Ramos (cell line): ENCODE results near the gene PRICKLE4.
"Not testable (repeated sequence)": the region's sequence is repeated elsewhere in the genome, so short reads cannot be mapped to it uniquely, and the experiment has no call there.

Source experiments
- in situ Hi-C: fragments of 300-500 bp; cut with MboI; formaldehyde crosslinking; loops from one replicate; pipeline ENCODE4 v1.14.3; 2022; ENCODE audit warnings: low sequenced_read_pairs; ENCODE audit not compliant: unreplicated experiment

The PRICKLE4 gene

GRCh38 chr6:41744236-41744787 lies 36.3 kb upstream of the PRICKLE4 start:
- in situ Hi-C loops = no loop called here

DNA sequence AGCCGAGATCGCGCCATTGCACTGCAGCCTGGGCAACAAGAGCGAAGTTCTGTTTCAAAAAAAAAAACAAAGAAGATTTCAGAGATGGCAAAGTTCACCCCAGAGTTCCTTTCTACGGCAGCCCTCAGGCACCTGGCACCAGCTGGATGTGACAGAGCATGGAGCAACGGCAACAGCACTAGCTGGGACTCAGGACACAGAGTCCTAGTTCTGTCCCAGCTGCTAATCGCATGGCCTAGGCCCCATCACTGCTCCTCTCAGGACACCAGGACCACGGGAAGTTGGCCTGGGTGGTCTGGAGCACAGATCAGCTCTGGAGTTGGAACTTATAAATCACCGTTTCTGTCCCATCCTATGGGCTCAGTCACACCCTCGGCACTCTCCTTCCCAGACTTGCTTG lies 34.5 kb upstream of the PRICKLE4 start:
- in situ Hi-C loops = no loop called here

DNA sequence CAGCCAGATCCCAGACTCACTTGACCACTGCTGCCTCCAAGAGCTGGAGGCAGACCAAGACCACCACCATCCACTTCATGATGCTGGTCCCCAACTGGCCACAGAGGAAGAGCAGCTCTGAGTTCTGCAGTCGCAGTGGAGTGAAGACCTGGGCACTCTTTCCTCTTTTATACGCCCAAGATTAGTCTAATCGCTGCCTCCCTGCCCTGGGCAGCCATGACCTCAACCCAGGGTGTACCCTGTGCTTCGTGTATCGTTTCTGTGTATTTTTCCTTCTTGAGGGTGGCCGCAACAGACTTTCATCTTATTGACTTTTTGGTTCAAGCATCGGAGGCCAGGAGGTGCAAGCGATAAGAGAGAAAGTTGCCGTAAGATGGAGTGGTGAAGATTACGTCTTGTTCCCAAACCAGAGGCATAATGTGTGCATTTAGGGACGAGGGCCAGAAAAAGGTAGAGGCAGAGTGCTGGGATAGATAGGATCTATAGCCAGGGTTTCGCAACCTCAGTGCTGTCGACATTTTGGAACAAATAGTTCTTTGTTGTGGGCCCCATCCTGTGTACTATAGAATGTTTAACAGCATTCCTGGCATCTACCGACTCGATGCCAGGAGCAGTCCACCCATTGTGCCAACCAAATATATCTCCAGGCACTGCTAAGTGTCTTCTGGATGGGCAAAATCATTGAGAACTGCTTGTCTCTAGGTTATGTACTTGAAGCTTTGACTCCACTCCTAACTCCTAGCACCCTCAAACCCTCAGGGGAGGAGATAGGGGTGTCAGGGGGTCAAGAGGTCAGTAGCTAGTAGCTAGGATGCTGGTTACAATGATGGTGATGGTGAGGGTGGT lies 33.1 kb upstream of the PRICKLE4 start, which contains the start of gene PGC:
TSS of gene PGC (minus strand) at position 142 of the 846 bp plus-strand sequence. CDS start at position 79, 63 bp downstream.
- in situ Hi-C loops = no loop called here

DNA sequence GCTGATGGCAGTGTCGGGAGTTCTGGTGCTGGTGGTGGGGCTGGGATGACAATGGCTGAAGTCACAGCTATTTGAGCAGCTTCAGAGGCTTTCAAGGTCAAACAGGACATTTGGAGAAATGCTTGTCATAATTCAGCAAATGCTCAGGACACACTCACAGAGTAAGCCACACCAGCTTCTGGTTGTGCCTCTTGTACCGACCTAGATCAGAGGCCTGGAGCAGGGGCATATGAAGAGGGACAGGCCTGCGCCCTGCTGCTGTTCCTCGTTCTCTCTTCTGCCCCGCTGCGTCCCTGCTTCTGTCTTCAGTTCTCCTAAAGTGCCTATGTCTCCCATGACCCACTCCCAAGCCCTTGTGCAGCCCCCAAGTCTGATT lies 32.5 kb upstream of the PRICKLE4 start:
- in situ Hi-C loops = no loop called here

DNA sequence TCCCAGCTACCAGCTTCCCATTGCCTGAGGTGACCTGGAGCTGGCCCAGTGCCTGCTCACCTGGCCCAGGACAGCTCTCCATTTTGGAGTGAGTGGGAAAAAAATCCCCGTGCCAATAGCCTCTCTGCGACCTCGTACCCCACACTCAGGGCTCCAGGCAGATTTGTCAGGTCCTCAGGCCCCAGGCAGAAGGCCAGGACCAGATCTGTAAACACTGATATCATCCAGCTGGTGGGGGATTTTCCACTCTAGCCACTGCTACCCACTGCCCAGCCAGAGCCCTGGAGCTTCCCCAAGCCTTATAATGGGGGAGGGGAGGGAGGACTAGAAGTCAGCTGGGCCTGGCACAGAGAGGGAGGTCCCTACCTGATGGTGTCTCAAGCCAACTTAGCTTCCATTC lies 32.0 kb upstream of the PRICKLE4 start:
- in situ Hi-C loops = no loop called here

DNA sequence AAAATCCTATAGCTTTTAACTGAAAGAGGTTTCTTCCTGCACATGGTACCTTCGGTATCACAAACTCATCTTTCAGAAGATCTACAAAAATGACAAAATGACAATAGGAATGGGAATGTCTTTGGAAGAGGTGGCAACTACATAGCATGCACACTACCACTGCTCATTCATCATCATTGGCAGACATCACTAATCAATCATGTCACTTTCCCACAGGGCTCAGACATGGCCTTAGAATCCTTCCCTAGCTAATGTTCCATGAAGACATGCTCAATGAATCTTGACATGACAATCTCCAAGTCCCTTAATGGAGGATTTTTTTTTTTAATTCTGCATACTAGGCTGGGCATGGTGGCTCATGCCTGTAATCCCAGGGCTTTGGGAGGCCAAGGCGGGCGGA lies 30.2 kb upstream of the PRICKLE4 start:
- in situ Hi-C loops = no loop called here

GRCh38 chr6:41755895-41756294 lies 24.7 kb upstream of the PRICKLE4 start:
- in situ Hi-C loops = no loop called here

DNA sequence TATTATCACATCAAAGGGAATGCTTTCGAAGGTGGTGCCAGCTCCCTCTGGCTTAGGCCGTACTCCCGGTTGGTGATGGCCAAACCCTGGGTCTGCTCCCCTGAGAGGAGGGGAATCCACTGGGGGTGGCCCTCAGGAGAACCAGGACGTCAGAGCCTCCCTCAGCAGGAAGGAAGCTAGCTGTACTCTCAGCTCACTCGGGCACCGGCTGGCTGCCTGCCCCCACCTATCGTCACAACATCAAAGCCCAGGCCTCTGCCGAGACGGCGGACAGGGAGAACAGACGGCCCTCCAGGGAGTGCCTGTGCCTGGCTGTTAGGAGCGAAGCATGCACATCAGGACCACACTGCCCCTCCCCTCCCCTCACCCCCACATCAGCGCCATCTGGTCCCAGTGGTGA lies 24.2 kb upstream of the PRICKLE4 start:
- in situ Hi-C loops = no loop called here

DNA sequence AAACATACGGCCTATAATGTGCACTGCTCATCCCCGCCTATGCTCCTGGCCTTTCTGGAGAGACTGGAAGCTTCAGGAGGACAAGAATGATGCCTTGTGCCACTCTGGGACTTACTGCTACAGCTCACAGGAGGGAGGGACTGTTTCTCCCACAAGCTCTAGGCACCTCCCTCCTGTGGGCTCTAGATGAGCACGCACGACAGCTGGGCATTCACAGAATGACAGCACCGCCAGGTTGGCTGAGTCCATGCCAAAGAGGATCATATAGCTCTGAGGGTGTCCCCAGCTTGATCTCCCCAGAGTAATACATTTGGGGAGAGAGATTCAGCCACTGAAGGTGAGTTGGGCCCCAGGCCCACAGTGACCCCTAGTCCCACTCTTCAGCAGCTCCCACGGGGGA lies 23.3 kb upstream of the PRICKLE4 start:
- in situ Hi-C loops = no loop called here

- in situ Hi-C loops = no loop called here
Measured at GRCh38 chr6:41757931-41758640, 22.5 kb upstream of the PRICKLE4 start.

DNA sequence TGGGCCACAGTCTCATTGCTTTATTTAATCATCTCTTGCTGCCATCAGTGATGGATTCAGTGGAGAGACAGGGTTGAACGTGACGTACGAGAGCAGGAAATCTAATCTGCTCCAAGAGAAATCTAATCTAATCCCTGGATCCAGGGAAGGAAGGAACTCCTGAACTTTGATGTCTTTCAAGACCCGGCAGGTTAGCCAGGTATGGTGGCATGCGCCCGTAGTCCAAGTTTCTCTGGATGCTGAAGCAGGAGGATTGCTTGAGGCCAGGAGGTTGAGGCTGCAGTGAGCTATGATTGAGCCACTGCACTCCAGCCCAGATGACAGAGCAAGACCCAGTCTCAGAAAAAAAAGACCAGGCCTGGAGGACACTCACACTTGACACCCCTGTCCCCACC lies 21.9 kb upstream of the PRICKLE4 start:
- in situ Hi-C loops = no loop called here

DNA sequence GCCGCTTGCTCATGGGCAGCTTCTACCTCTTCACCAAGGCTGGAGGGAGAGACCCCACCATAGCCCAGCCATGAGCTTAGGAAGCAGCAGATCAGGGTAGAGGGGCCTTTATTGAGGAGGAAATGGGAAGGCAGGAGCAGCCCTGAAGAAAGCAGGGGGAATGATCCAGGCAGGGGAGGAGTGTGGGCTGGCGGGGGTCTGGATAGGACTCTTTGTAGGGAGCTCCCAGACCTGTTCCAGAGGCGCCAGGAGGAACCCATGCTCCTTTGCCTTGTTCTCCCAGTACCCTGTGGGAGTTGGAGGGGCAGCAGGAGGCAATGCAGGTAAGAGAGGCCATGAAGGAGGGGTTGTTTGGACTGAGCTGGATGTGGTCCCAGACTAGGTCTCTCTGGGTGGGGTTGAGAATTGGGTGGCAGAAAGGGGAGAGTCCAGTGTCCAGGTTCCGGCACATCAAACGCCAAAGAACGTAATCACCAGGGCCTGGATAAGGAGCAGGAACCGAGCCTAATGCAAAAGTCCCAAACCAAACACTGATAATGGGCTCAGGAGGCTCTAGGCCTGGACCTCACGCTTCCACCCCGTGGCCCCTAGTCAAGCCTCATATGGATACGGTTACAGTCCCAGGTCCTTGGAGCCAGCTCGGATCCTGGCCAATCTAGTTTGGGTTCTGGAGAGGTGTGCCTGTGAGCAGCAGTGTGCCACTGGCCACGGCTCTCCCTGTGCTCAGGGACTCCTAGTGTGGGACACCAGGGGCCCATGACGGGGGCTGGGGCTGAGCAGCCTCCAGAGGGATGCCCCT lies 21.3 kb upstream of the PRICKLE4 start:
- in situ Hi-C loops = no loop called here

- in situ Hi-C loops = no loop called here
Measured at GRCh38 chr6:41759905-41760579, 20.5 kb upstream of the PRICKLE4 start.

DNA sequence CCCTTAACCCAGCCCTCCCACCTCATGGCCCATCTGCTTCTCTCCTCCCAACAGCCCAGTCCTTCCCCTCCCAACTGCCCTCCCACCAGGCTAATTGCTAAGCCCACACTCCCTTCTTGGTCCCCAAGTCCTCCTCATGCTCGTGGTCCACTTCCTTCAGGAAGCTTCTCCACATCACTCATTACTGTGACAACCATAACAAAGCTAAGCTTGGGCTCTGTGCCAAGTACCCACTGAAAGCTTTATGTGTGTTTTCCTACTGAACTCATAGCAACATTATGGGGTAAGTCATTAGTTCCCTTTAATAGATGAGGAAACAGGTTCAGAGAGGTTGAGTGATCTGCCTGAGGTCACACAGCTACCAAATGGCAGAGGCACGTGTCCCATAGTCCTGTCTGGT lies 17.1 kb upstream of the PRICKLE4 start:
- in situ Hi-C loops = no loop called here

DNA sequence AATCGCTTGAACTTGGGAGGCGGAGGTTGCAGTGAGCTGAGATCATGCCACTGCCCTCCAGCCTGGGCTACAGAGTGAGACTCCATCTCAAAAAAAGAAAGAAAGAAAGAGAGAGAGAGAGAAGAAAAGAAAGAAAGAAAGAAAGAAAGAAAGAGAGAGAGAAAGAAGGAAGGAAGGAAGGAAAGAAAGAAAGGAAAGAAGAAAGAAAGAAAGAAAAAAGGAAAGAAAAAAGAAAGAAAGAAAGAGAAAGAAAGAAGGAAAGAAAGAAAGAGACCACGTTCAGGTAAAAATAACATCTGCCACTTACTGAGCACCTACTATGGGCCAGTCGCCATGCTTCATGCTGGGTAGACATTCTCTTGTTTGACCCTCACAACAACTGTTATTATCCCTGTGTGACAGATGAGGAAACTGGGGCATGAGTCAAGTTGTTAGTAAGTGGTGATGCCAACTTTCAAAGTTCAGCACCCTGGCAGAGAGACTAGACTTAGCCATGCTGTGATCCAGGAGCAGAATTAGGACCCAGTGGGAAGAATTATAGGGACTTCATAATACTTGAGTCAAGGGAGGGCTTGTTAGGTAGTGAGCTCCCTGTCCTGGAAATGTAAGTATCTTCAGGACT lies 14.4 kb upstream of the PRICKLE4 start:
- in situ Hi-C loops = not testable (repeated sequence)

DNA sequence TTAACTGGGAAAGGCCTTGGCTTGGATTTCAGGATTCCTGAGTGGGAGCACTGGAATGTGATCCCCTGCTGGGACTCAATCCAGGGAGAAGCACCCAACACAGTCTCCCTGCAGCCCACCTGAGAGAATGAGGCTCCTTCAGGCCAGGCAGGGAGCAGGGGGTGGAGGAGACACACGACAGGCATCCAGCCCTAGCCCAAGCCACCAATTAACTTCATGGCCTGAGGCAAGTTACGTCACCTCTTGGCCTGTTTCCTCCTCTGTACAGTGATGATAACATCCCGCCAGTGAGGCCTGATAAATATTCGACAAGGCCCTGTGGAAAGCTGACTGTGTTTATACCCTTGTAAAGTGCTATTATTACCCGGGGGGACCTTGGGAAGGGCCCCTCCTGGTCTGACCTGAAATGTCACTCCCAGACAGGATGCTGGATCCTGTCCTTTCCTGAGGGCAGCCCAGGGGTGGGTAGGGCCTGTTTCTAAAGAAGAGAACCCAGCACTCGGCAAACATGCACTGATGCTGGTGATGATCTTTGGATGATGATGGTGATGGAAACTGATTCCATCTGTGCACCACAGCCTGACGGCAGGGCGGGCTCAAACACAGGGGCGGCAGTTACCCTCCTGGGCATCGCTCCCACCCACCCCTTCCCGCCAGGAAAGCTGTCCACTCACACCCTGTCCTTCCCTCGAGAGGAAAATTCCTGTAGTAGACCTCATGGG lies 13.3 kb upstream of the PRICKLE4 start:
- in situ Hi-C loops = no loop called here

DNA sequence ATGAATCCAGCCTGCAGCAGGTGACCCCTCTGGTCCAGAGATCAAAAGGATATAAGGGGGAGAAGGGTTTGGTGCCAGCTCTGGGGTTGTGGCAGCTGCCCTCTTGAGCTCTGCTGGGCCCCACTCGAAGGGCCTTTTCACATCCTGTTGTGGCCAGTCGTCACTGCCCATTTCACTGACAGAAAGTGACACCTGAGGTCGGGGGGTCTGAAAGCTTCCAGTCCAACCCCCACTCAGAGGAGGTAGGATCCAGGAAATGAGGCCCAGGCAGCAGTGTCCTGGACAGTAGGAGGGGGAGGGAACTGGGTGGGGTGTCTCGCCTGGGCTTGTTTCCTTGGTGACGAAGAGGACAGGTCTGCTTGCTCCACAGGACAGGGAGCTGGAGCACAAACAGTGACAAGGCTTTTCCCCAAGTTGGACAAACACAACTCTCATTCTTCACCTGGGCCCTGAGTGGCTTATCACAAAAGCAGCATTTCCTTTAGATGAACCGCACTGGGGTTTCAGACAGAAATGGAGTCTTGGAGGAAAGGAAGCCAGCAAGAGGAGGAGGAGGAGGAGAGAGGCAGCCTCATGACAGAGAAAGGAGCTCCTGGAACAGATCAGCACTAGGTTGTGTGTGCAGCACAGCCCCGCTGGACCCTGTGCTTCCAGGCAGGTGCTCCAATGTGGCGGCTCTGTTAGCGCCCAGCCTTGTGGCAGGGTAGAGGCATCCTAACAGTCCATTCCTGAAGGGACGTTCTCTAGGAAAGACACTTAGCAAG lies 11.9 kb upstream of the PRICKLE4 start:
- in situ Hi-C loops = no loop called here

DNA sequence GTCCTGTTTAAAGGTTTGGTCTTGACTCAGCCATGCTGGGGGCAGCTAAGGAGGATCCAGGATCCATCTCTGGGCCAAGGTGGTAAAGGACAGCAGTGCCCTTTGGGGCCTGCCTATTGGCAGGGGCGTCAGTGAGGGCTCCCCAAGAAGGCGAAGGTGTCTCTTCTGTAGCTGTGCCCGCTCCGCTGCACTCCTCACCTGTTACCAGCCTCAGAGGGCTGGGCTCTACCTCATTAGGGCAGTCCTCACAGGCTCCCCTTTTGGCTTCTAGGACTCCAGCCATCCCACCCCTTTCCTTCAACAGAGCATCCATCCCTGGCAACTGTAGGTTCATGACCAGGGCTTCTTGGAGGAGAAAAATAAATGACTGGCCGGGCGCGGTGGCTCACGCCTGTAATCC lies 11.2 kb upstream of the PRICKLE4 start:
- in situ Hi-C loops = no loop called here
